OCI-LY1 (cell line): Measurements from ENCODE around the gene USH2A.

Experiments used
- EZH2 ChIP-seq: fragments of 200-600 bp; sonication (generic), shearing (Covaris generic); IDR thresholded peaks from 2 replicates; pipeline ENCODE4 v1.8.0; 2017; ENCODE audit warnings: borderline replicate concordance, mixed run types, mild to moderate bottlenecking, antibody characterized with exemption, low read length, moderate library complexity, mixed read lengths
- TF ChIP-seq, protein P1 (sequence below): fragments of 200-600 bp; sonication (generic), shearing (Covaris generic); IDR thresholded peaks from 2 replicates; pipeline ENCODE4 v1.5.1; 2017; ENCODE audit warnings: mild to moderate bottlenecking, antibody characterized with exemption, low read length, moderate library complexity, mixed read lengths

DNA sequence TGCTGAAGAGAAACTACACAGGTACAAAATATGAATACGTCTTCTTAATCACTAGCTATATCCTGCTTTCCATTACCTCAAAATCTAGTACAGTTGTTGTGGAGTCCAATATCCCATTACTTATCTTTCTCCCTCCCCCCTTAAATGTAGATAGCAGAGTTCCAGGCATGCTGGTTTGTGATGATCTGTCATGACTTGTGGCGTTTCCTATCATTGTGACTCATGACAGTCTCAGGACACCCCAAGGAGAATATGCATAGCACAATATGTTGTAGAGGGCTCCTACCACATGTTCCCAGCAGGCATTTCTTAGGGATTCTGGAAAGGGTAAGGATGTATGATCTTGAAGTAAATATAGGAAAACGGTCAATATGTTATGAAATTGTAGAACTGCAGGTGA is 206.9 kb downstream of the USH2A start:
- TF ChIP-seq, protein P1, sequence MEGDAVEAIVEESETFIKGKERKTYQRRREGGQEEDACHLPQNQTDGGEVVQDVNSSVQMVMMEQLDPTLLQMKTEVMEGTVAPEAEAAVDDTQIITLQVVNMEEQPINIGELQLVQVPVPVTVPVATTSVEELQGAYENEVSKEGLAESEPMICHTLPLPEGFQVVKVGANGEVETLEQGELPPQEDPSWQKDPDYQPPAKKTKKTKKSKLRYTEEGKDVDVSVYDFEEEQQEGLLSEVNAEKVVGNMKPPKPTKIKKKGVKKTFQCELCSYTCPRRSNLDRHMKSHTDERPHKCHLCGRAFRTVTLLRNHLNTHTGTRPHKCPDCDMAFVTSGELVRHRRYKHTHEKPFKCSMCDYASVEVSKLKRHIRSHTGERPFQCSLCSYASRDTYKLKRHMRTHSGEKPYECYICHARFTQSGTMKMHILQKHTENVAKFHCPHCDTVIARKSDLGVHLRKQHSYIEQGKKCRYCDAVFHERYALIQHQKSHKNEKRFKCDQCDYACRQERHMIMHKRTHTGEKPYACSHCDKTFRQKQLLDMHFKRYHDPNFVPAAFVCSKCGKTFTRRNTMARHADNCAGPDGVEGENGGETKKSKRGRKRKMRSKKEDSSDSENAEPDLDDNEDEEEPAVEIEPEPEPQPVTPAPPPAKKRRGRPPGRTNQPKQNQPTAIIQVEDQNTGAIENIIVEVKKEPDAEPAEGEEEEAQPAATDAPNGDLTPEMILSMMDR, result no peak
- no peak for TF ChIP-seq EZH2
